ENCODE data around the gene MAP7. TPM values are rescaled to one million over a fixed set of nuclear protein-coding genes. Genes with fewer than 3 reads are reported as not detected.

Gene MAP7
- total RNA-seq, 4 donors from 2014 or later: 0.29 to 6.8 (median 1.1) TPM

DNA sequence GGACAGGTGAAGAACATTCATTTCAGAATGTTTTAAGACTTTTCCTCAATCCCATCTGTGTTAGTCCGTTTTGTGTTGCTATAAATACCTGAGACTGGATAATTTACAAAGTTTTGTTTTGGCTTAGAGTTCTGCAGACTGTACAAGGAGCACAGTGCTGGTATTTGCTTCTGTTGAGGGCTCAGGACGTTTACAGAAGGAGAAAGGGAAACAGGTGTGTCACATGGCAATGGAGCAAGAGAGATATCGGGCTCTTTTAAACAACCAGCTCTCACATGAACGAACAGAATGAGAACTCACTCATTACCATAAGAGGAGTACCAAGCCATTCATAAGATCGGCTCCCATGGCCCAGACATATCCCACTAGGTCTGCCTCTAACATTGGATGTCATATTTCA lies 16.7 kb downstream of the MAP7 start:
- TF ChIP-seq, protein P1, sequence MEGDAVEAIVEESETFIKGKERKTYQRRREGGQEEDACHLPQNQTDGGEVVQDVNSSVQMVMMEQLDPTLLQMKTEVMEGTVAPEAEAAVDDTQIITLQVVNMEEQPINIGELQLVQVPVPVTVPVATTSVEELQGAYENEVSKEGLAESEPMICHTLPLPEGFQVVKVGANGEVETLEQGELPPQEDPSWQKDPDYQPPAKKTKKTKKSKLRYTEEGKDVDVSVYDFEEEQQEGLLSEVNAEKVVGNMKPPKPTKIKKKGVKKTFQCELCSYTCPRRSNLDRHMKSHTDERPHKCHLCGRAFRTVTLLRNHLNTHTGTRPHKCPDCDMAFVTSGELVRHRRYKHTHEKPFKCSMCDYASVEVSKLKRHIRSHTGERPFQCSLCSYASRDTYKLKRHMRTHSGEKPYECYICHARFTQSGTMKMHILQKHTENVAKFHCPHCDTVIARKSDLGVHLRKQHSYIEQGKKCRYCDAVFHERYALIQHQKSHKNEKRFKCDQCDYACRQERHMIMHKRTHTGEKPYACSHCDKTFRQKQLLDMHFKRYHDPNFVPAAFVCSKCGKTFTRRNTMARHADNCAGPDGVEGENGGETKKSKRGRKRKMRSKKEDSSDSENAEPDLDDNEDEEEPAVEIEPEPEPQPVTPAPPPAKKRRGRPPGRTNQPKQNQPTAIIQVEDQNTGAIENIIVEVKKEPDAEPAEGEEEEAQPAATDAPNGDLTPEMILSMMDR (IDR thresholded peaks at IDR 0.05): no peak
- no peak for TF ChIP-seq POLR2A (IDR thresholded peaks at IDR 0.05)
- no peaks in the 10 kb centered on the region for H3K9me3 ChIP-seq
- no peak overlapping the region for H3K4me3 ChIP-seq
- no peak overlapping the region for H3K27ac ChIP-seq
- intact Hi-C loops (cut with DNase I; ENCODE audit: low total_unique reads): no loop called here
- no peaks in the 10 kb centered on the region for H3K36me3 ChIP-seq
- no peaks in the 10 kb centered on the region for H3K4me1 ChIP-seq
- no peaks in the 10 kb centered on the region for H3K27me3 ChIP-seq
- no peak for DNase-seq

DNA sequence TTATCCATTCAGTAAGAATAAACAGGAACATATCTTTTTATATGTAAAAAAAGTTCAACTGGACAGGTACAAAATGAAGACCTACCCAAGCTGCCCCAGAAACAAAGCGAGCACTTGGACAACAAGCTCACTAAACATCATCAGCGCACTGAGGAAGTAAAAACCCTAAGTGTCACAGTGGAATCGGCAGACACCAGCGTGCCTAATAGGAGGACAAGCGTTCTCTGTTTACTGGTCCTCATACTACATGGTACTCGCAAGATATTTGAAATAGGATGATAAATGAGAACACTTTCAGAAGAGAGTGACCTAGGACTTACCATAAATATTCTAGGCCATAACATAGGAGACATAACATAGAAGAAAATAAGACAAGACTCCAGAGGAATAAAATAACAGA lies 18.2 kb downstream of the MAP7 start:
- TF ChIP-seq, protein P1 (IDR thresholded peaks at IDR 0.05): no peak
- TF ChIP-seq POLR2A (IDR thresholded peaks at IDR 0.05): no peak
- H3K36me3 ChIP-seq: no peaks in the 10 kb centered on the region
- H3K4me1 ChIP-seq: no peaks in the 10 kb centered on the region
- intact Hi-C loops (cut with DNase I; ENCODE audit: low total_unique reads): no loop called here
- no peaks in the 10 kb centered on the region for H3K27me3 ChIP-seq
- no peak overlapping the region for H3K27ac ChIP-seq
- no peak overlapping the region for H3K4me3 ChIP-seq
- DNase-seq: no peak
- H3K9me3 ChIP-seq: no peaks in the 10 kb centered on the region

DNA sequence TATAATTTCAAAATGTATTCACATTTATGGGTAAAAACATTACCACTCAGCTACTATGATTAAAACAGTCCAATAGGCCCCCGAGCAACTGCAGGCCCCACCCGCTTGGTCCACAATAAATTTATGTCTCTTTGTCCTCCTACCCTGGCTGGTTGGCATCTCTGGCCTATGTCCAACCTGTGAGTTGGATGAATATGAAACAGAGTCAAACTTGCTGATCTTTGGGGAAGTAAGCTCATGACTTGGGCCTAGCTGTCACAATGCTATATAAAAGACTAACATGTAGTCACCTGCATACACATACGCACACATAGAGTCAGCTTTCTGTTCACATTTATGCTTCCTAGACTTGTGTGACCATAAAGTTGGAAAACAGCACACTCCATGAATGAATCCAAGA lies 20.5 kb downstream of the MAP7 start:
- H3K4me3 ChIP-seq: no peak overlapping the region
- H3K27me3 ChIP-seq: no peaks in the 10 kb centered on the region
- no peak for DNase-seq
- H3K9me3 ChIP-seq: no peaks in the 10 kb centered on the region
- H3K36me3 ChIP-seq: no peaks in the 10 kb centered on the region
- intact Hi-C loops (cut with DNase I; ENCODE audit: low total_unique reads): no loop called here
- TF ChIP-seq, protein P1 (IDR thresholded peaks at IDR 0.05): no peak
- no peak for TF ChIP-seq POLR2A (IDR thresholded peaks at IDR 0.05)
- H3K4me1 ChIP-seq: no peaks in the 10 kb centered on the region
- H3K27ac ChIP-seq: no peak overlapping the region

DNA sequence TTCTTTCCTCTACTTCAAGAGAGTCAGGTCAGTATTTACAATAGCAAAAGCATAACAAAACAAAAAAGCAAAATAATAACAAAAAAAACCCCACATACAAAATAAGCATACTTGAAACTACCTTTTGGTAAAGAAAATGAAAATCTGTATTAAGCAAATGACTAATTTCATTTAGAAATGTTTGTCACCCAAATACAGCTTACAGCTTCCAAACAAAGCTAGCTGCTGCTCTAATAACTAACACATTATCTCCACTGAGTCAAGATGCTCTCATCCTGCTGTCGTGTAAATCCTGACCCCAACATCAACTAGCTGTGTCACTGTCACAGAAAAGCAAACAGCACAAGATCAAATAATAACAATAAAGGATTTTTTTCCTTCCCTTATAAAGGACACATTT lies 21.7 kb downstream of the MAP7 start:
- TF ChIP-seq, protein P1 (IDR thresholded peaks at IDR 0.05): no peak
- TF ChIP-seq POLR2A (IDR thresholded peaks at IDR 0.05): no peak
- Histone ChIP-seq H3K4me1 (no peaks in the 10 kb centered on the region), H3K9me3 (no peaks in the 10 kb centered on the region), H3K4me3 (no peak overlapping the region), H3K27me3 (no peaks in the 10 kb centered on the region), H3K27ac (no peak overlapping the region), H3K36me3 (no peaks in the 10 kb centered on the region)
- DNase-seq: no peak
- intact Hi-C loops (cut with DNase I; ENCODE audit: low total_unique reads): no loop called here

DNA sequence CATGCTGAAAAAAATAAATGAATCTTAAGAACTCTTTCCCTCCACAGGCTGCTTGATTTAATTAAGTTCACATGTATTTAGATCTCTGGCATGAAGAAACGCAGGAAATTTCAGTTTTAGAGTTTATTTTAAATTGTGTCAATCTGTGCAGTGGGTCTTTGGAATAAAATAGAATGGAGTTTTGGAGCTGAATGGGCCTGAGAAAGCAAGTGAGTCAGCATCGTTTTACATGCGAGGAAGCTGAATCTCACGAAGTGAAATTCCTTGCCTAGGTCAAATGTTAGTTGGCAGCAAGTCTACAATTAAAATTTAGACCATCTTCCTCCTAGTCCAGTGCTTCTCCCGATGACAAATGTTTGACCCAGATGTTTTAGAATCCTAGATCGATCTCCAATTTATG lies 22.4 kb downstream of the MAP7 start:
- Histone ChIP-seq H3K36me3 (no peaks in the 10 kb centered on the region), H3K4me1 (no peaks in the 10 kb centered on the region), H3K27ac (no peak overlapping the region), H3K27me3 (no peaks in the 10 kb centered on the region), H3K4me3 (no peak overlapping the region), H3K9me3 (no peaks in the 10 kb centered on the region)
- TF ChIP-seq, protein P1 (IDR thresholded peaks at IDR 0.05): no peak
- no peak for TF ChIP-seq POLR2A (IDR thresholded peaks at IDR 0.05)
- intact Hi-C loops (cut with DNase I; ENCODE audit: low total_unique reads): no loop called here
- DNase-seq: no peak
